ENCODE data around the gene NAP1L5. TPM values are rescaled to one million over a fixed set of nuclear protein-coding genes. Genes with fewer than 3 reads are reported as not detected.

Gene NAP1L5
- total RNA-seq, 2 experiments from 2014 or later: 5.4 to 5.8 TPM

GRCh38 chr4:88724406-88724805 is 26.8 kb upstream of the NAP1L5 start:
- DNase-seq (no peak), ATAC-seq (no peak)
- no peak overlapping the region for H3K27ac Mint-ChIP-seq
- no peak for TF ChIP-seq CTCF (IDR thresholded peaks at IDR 0.05)
- H3K4me3 Mint-ChIP-seq: no peak overlapping the region
- peaks cover 6% of the 10 kb centered on the region for H3K36me3 Mint-ChIP-seq (ENCODE audit: low read depth)
- no peaks in the 10 kb centered on the region for H3K27me3 Mint-ChIP-seq
- intact Hi-C loops (cut with micrococcal nuclease): no loop called here
- POLR2A ChIA-PET: no interaction called here
- H3K4me1 Mint-ChIP-seq (ENCODE audit: low read depth): no peaks in the 10 kb centered on the region
- H3K9me3 Mint-ChIP-seq: no peaks in the 10 kb centered on the region
- CTCF ChIA-PET: interaction anchor here (0.7 kb wide), 1 partner anchor 67 kb away, joined by 3 read pairs; no protein-coding TSS in a partner anchor

- Mint-ChIP-seq H3K36me3 (ENCODE audit: low read depth) (peaks cover 17% of the 10 kb centered on the region), H3K9me3 (peaks cover 4% of the 10 kb centered on the region), H3K27ac (no peak overlapping the region), H3K4me1 (ENCODE audit: low read depth) (no peaks in the 10 kb centered on the region), H3K4me3 (no peak overlapping the region), H3K27me3 (no peaks in the 10 kb centered on the region)
- DNase-seq: no peak
- ChIA-PET POLR2A (interaction anchor here (0.6 kb wide), 1 partner anchor 193 kb away, joined by 4 read pairs; no protein-coding TSS in a partner anchor), CTCF (interaction anchor here (1.1 kb wide), 1 partner anchor 301 kb away, joined by 3 read pairs; no protein-coding TSS in a partner anchor)
- TF ChIP-seq CTCF (IDR thresholded peaks at IDR 0.05): no peak
- intact Hi-C loops (cut with micrococcal nuclease): no loop called here
- ATAC-seq: no peak
Measured at GRCh38 chr4:88722828-88723227, 25.2 kb upstream of the NAP1L5 start.

- CTCF ChIA-PET: interaction anchor here (1.1 kb wide), 1 partner anchor 301 kb away, joined by 3 read pairs; no protein-coding TSS in a partner anchor
- H3K9me3 Mint-ChIP-seq: peaks cover 9% of the 10 kb centered on the region
- POLR2A ChIA-PET: interaction anchor here (0.6 kb wide), 1 partner anchor 192 kb away, joined by 4 read pairs; no protein-coding TSS in a partner anchor
- TF ChIP-seq CTCF (IDR thresholded peaks at IDR 0.05): no peak
- no peaks in the 10 kb centered on the region for H3K4me1 Mint-ChIP-seq (ENCODE audit: low read depth)
- H3K27me3 Mint-ChIP-seq: no peaks in the 10 kb centered on the region
- H3K4me3 Mint-ChIP-seq: no peak overlapping the region
- H3K36me3 Mint-ChIP-seq (ENCODE audit: low read depth): peaks cover 22% of the 10 kb centered on the region
- intact Hi-C loops (cut with micrococcal nuclease): no loop called here
- no peak for DNase-seq
- ATAC-seq: no peak
- no peak overlapping the region for H3K27ac Mint-ChIP-seq
Measured at GRCh38 chr4:88722276-88722780, 24.7 kb upstream of the NAP1L5 start.

GRCh38 chr4:88720451-88721428 is 23.1 kb upstream of the NAP1L5 start:
- H3K36me3 Mint-ChIP-seq (ENCODE audit: low read depth): peaks cover 38% of the 10 kb centered on the region

More at GRCh38 chr4:88720451-88721428, 23.1 kb upstream of the NAP1L5 start:
- peaks cover 15% of the 10 kb centered on the region for H3K9me3 Mint-ChIP-seq
- H3K4me3 Mint-ChIP-seq: no peak overlapping the region
- no peak for TF ChIP-seq CTCF (IDR thresholded peaks at IDR 0.05)
- DNase-seq (no peak), ATAC-seq (no peak)
- intact Hi-C loops (cut with micrococcal nuclease): no loop called here
- H3K27me3 Mint-ChIP-seq: no peaks in the 10 kb centered on the region
- H3K4me1 Mint-ChIP-seq (ENCODE audit: low read depth): no peaks in the 10 kb centered on the region
- CTCF ChIA-PET: interaction anchor here (0.9 kb wide), 1 partner anchor 10 kb away, joined by 3 read pairs; no protein-coding TSS in a partner anchor
- POLR2A ChIA-PET: no interaction called here
- no peak overlapping the region for H3K27ac Mint-ChIP-seq

Data from activated CD8-positive, alpha-beta T cell treated with anti-CD3 and anti-CD28 coated beads for 36 hours (primary cell).